Activated T-helper 1 cell treated with Interleukin-2 at 50 U/mL for 16 hours (primary cell): ENCODE measurements around the gene UGT2B10.
"Not testable (repeated sequence)": the region's sequence is repeated elsewhere in the genome, so short reads cannot be mapped to it uniquely, and the experiment has no call there.

Experiments
- DNase-seq: peaks from one replicate; pipeline ENCODE4 v3.0.0-alpha.2; 2020; ENCODE audit warnings: low read depth

UGT2B10 gene

DNA sequence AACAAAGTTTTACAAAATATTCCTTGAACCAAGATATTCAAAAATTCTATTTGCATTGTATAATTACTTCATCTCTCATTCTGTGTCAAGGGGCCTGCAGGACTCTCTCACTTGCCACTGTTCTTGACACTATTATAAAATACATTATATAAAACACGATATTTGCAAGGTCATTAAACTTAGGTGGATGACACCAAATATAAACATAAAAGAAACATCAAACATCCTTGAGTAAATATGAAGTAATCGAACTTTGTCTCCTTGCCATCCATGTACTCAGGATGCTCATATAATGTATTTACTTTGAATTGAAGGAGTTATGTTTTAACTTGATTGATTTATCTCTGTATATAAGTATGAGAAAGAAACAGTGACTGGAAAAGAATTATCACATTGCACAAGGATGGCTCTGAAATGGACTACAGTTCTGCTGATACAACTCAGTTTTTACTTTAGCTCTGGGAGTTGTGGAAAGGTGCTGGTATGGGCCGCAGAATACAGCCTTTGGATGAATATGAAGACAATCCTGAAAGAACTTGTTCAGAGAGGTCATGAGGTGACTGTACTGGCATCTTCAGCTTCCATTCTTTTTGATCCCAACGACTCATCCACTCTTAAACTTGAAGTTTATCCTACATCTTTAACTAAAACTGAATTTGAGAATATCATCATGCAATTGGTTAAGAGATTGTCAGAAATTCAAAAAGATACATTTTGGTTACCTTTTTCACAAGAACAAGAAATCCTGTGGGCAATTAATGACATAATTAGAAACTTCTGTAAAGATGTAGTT lies at the start of gene UGT2B10:
TSS of gene UGT2B10 (plus strand) at position 378 of the 793 bp plus-strand sequence. CDS start at position 404, 26 bp downstream.
- DNase-seq = not testable (repeated sequence)

DNA sequence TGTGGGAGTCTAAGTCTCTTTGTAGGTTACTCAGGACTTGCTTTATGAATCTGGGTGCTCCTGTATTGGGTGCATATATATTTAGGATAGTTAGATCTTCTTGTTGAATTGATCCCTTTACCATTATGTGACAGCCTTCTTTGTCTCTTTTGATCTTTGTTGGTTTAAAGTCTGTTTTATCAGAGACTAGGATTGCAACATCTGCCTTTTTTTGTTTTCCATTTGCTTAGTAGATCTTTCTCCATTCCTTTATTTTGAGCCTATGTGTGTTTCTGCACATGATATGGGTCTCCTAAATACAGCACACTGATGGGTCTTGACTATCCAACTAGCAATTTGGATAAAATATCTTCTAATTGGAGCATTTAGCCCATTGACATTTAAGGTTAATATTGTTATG lies 44.0 kb upstream of the UGT2B10 start:
- DNase-seq = not testable (repeated sequence)

DNA sequence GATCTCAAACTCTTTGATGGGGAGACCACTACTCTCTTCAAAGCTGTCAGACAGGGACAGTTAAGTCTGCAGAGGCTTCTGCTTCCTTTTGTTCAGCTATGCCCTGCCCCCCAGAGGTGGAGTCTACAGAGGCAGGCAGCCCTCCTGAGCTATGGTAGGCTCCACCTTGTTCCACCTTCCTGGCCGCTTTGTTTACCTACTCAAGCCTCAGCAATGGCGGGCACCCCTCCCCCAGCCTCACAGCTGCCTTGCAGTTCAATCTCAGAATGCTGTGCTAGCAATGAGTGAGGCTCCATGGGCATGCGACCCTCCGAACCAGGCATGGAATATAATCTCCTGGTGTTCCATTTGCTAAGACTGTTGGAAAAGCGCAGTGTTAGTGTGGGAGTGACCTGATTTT lies 42.1 kb upstream of the UGT2B10 start:
- DNase-seq = no peak

DNA sequence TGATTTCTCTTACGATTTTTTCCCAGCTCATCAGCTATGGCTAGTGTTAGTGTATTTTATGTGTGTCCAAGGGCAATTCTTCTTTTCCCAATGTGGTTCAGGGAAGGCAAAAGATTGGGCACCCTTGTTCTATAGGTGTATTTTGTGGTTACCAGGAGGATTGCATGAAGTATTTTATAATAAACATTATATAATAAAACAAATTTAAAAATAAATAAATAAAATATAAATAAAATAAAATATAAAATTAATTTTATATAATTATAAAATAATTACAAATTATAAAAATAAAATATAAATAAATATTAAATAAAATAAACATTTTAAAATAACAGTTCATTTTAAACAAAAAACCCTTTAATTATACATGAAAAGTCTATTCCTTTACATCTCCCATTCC lies 35.6 kb upstream of the UGT2B10 start:
- no peak for DNase-seq

DNA sequence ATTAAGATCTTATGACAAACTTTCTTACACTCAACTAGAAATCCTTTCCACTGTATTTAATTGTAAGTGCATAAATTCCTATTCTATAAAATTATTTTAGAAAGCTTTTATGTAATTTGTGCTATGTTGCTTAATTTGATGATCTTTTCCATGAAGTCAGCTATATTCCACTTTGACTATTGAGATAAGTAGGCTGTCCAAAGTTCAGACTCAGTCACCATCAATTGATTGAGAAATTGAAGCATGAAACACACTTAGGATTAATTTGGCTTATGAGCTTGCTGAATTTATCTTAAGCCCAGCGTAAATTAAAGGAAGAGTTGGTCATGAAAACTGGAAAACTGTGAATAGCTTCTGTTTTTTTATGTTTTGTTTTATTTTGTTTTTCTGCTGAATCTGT lies 18.7 kb upstream of the UGT2B10 start:
- DNase-seq = no peak

DNA sequence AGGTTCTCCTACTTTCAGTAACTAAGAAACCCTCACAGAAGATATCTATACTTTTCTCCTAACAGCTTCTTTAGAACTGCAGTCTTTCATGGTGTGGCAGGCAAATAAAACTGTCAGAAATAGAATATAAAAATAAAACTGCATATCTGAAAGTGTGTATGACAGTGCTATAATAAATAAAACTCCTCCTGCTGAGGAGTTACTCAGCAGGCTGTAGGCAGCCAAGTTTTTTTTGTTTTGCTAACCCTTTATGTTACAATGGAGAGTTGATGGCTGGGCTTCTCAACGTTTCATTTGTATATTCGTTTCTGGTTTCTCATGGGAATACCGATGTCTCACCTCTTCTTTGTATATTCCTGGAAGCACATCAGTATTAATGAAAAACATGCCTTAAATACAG lies 18.2 kb upstream of the UGT2B10 start:
- no peak for DNase-seq

DNA sequence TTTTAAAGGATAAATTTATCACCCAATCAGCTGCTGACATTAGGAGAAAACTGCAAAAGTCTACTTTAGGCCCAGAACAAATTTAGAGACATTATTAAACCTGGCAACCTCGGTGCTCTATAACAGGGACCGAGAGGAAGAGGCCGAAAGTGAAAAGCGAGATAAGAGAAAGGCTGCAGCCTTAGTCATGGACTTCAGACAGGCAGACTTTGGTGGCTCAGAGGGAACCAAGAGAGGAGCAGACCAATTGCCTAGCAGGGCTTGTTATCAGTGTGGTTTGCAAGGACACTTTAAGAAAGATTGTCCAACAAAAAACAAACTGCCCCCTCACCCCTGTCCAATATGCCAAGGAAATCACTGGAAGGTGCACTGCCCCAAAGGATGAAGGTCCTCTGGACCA lies 12.8 kb upstream of the UGT2B10 start:
- DNase-seq = no peak

DNA sequence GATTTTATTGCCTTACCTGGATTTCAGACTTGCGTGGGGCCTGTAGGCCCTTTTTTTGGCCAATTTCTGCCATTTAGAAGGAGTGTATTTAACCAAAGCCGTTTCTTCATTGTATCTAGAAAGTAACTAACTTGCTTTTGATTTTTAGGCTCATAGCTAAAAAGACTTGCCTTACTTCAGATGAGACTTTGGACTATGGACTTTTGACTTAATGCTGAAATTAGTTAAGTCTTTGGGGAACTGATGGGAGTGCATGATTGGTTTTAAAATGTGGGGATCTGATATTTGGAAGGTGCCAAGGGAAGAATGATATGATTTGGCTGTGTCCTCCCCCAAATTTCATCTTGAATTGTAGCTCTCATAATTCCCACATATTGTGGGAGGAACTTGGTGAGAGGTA lies 7.7 kb upstream of the UGT2B10 start:
- DNase-seq = no peak

DNA sequence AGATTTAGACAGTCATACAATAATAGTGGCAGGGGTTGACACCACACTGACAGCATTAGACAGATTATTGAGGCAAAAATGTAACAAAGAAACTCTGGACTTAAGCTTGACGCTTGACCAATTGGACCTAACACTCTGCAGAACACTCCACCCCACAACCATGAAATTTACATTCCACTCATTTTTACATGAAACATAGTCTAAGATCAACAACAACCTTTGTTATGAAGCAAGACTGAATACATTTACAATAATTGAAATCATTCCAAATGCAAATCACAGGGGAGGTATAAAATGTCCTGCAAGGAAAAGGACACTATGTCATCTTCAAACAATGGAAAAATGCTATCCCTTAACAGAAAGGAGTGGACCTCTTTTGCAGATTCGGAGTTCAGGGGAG lies 4.9 kb upstream of the UGT2B10 start:
- DNase-seq = no peak

DNA sequence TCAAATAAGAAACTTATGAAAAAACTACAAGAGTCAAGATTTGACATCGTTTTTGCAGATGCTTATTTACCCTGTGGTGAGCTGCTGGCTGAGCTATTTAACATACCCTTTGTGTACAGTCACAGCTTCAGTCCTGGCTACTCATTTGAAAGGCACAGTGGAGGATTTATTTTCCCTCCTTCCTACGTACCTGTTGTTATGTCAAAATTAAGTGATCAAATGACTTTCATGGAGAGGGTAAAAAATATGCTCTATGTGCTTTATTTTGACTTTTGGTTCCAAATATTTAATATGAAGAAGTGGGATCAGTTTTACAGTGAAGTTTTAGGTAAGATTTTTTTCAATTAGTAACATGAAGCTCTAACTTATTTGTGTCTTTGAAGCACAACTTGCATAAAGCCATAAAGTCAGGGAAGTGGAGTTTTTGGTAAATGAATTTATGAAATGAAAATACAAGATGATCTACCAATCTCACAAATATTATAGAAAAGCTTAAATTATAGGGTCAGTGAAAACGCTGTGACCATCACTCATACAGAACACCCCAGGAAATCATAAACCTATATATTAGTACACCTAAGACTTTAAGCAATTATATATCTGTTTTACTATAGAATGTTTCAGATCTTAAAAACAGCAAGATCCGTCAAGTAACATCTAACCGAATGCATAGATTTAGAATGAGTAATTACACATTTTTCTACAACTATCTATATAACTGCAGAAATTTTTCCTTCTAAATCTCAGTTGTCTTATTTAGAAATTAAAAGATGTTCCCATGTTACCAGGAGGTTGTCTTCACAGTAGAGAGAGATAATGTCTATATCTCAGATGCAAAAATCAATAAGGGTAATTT lies 844 bp downstream of the UGT2B10 start:
- DNase-seq = not testable (repeated sequence)

DNA sequence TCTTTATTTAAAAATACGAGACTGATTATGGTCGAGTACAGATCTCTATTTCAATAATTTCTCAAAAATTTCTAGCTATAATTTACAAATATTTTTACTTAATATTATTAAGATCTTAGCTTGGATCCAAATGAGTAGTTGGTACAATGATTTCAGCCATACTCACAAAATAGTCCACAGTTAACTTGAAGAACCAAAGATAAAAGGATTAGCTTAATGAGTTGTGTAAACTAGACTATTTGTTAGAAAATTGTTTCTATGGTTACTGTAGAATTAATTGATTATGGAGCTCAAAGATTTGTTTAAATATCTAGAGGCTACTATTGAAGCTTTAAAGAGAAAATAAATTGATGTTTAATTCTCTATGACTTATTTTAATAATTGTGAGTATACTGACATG lies 1.6 kb downstream of the UGT2B10 start:
- no peak for DNase-seq

DNA sequence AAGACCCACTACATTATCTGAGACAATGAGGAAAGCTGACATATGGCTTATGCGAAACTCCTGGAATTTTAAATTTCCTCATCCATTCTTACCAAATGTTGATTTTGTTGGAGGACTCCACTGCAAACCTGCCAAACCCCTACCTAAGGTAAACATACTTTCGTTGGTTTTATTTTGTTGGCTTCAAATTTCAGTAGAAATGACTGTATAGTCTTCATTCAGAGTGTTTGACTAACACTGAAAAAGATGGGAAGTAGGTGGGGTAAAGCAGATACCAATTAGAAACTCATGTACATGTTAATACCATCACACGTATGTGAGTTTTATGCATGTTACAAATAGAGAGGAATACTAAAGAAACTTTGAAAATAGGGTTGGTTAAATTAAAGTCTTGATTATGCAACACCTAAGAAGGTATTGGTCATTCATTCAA lies 2.3 kb downstream of the UGT2B10 start:
- not testable (repeated sequence) for DNase-seq

DNA sequence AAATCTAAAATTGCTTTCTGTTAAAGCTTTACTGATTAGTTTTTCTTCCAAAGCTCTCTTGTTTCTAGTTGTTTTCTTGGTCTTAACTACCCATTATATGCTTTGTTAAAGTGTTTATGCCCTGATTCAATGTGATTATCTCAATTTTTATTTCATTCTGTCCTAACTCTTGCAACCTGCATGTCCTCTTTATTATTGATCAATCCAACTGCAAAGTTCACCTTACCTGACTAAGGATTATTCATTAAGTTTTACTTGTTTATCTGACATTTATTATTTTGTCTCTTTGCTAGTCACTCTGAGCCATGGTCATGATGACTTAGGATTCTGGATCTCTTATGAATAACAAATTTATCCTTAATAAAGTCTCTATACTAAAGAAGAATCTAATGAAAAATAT lies 15.8 kb downstream of the UGT2B10 start:
- no peak for DNase-seq

DNA sequence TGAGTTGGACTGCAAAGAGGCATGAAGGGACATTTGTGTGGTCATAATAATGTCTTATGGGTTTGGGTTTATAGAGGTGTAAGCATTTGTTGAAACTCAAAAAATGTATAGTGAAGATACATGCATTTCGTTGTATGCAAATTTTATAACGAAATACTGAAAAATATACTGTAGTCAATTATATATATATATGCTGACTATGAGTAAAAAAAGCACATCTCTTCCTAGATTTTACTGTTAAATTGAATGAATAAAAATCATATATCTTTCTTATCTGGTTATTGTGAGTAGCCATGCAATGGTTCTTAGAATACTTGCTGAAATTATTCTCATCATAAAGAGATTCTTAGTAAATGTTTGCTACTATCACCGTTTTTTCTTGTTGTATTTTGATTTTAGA lies 34.5 kb downstream of the UGT2B10 start:
- DNase-seq = no peak

DNA sequence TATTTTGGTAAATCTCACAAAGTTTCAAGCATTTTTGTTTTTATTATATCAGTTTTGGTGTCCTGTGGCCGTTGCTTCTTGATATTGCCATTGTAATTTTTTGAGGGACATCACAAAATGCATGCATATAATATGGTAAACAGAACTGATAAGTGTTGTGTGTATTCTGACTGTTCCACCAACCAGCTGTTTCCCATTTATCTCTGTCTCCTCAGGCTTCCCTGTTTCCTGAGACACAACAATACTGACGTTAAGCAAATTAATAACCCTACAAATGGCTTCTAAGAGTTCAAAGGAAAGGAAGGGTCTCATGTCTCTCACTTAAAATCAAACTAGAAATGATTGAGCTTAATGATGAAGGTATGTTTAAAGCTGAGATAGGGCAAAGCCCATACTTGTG lies 40.0 kb downstream of the UGT2B10 start:
- no peak for DNase-seq

DNA sequence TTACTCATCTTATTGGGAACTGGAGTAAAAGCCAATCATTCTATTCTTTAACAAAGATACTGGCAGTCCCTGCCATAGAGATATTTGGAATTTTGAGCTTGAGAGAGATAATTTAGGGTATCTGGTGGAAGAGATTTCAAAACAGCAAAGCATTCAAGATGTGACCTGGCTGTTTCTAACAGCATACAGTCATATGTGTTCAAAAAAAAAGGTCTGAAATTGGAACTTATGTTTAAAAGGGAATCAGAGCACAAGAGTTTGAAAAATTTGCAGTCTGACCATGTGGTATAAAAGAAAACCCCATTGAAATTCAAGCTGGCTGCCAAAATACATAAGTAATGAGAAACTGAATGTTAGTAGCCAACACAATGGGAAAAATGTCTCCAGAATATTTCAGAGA lies 42.2 kb downstream of the UGT2B10 start:
- DNase-seq = no peak

DNA sequence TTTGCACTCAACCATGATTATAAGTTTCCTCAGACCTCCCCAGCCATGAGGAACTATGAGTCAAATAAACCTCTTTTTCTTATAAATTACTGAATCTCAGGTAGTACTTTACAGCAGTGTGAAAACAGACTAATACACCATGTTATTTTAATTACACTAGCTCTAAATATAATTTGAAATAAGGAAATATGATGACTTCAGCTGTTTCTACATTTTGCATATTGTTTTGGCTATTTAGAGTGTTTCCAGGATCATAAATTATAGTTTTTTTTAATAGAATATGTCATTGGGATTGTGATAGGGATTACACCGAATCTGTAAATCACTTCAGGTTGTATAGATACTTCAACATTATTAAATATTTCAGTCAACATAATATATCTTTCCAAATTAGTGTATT lies 43.9 kb downstream of the UGT2B10 start:
- no peak for DNase-seq

DNA sequence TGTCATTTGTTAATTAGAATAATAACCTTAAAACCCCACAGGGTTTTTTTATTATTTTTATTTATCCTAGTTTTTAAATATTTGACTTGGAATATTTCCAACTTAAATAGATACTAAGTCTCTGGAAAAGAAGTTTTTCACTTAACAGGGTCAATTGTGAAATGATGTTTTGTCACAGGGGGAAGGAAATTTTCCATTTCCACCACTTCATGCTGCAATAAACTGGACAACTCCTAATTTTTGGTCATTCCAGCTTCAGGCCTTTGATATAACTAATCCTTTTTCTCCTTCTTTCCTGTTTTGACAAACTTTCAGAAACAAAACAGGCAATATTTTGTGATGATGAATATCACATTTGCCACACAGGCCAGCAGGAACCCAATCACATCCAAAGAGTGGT lies 45.3 kb downstream of the UGT2B10 start:
- no peak for DNase-seq

DNA sequence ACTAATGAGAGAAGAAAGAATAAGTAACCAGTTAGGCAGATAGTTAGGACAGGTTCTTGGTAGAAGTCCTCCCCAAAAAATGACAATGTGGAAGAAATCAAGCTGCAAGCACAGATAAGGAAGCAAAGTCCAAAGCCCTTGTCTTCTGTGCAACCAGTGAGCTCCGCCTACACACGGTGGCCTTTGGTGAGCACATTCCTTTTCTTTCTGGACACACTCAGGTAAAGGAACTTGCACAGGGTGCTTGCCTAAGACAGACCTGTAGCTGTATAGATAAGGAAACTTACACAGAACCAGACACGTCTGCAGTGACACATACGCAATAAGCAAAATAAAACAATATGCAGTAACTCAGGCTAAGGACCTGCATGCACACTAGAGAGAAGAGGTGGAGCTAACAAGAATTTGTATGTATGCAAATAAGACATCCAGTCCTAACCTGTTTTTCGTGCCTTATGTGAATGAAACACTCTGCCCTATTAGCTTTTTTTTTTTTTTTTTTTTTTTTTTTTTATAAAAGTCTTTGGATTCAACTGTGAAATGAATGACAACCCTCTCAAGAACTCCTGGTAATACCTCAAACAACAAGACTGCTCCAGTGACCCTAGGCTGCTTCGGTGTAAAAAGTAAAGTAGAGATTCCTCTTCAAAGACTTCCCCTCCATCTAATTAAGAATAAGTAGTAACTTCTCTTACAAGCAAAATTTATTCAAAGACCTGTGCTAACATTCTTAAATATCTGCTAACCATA lies 48.8 kb downstream of the UGT2B10 start:
- DNase-seq = no peak

DNA sequence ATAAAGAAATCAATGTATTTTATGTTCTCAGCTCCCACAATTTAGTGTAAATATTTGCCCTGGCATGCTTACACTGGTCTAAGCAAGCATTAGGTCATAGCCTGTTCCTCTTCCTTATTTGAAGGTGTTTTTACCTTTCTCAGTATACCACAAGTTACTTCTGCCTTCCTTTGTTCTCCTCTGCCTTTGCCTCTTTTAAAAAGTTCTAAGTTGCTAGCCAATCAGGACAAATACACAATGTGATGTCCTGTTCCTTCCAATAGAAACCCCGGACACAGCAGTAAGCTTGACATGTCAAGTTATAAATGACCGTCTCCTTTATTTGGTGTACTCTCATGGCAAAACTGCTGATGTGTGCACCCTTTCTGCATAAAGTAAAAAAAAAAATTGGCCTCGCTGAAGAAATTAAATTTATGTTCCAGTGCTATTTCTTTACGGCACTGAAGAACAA lies 49.4 kb downstream of the UGT2B10 start:
- no peak for DNase-seq

DNA sequence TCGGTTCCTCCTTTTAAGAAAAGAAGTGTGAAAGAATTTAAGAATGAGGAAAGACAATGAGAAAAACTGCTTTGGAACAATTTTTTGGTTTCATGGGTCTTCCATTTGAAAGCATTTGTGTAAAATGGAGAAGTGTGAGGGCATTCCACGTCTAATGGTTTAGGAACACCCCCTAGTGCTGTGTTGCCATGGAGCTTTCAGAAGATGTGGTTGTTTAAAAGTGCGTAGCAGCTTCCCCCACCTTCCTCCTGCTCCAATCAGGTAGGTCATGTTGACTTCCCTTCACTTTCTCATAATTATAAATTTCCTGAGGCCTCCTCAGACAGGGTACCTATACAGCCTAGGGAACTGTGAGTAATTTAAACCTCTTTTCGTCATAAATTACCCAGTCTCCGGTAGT lies 50.0 kb downstream of the UGT2B10 start:
- DNase-seq = no peak

DNA sequence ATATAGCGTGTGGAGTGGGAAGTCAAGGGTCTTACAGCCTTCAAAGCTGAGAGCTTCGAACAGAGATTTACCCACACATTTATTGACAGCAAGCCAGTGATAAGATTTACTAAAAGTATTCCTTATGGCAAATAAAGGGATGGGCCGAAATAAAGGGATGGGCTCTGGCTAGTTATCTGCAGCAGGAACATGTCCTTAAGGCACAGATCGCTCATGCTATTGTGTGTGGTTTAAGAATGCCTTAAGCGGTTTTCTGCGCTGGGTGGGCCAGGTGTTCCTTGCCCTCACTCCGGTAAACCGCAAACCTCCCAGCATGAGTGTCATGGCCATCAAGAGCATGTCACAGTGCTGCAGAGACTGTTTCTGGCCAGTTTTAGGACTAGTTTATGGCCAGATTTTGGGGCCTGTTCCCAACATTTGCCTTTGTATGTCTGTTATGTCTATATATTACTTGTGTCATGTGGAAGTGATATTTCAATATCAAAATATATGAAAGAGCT lies 53.5 kb downstream of the UGT2B10 start:
- no peak for DNase-seq
